Suppressor macrophage (primary cell): ENCODE data around the gene PIEZO2.
"Not testable (repeated sequence)": the region's sequence is repeated elsewhere in the genome, so short reads cannot be mapped to it uniquely, and the experiment has no call there.

Experiments
- DNase-seq, 4 experiments: peaks; one replicate each; pipeline ENCODE4 v3.0.0-alpha.2; 2020 to 2022

The PIEZO2 gene

DNA sequence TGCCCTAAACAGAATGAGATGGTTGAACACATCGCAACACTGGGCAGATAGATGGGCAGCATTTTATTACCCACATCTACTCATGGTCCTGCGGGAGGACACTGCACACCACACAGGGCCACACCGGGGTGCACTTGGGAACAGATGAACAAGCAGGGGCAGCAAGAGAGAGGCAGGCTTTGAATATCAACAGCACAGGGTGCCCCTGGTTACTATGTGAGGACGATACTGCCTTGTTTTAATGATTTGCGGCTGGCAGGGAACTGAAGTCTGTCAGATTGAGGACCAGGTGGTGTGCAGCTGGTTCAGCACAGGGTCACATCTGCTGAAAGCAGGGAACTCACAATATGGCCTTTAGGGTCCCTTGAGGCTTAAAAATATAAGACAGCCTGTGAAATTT lies 195.7 kb downstream of the PIEZO2 start:
- DNase-seq, result no peak

DNA sequence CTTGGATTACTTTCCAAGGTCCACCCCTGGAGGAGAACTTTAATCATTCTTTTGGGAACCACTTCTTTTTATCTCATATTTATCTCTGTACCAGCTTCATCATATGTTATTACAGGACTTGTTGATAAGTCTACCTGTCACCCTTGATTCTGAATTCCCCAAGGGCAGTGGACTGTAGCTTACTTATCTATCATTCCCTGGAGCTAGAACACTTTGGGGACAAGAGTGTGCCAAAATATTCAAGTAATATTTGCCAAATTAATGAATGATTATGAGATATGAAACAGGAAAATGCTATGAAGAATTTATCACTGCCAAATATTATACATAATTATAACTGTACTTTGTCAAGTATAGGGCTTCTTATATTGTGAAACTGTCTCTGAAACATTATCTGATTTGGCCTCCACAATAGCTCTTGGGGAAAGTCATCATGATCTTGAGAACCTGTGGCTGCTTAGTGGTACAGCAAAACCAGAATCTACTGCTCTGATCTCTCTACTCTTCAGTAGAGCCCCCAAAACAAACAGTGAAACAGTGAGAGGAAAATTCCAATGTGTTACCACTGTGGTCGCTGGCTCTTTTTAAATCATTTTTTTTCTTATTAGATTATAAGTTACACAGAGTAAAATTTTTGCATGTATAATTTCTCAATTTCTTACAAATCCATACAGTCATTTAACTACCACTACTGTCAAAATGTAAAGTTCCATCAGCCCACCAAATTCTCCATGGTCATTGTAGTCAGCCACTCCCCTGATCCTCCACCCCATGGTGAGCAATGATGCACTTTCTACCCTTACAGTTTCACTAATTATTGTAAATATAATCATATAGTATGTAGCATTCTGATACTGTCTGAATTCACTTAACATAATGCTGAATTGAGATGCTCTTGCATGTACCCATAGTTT lies 197.5 kb downstream of the PIEZO2 start:
- DNase-seq, result no peak

DNA sequence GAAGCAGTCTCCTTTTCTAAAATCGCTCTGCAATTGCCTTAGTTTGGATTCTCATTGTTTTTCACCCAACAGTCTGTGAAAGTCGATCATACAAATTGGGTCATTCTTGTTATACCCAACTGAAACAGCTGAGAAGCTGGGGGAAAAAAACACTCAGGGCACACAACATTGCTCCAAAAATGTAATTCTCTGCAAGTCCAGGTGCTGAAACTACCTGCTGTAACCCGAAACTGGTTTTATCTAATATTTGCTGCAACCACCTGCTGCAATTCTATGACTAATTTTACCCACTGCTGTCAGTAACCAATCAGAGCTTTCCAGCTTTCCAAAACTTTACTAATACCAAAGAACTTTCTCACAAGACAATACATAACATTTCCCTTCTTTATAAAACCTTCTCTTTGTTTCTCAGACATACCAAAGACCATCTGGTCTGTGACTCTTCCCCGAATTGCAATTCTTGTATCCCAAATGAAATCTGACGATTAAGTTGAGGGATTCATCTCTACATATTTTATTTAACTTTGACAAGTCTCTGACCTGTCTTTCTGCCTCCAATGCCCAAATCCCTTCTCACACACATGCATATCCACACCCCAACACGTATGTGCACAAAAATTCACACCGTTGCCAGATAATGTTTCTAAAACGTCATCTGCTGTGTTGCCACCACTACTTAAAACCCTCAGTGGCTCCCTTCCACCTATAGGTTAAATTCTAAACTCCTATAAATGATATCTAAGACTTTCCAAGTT lies 198.3 kb downstream of the PIEZO2 start:
- no peak for DNase-seq

DNA sequence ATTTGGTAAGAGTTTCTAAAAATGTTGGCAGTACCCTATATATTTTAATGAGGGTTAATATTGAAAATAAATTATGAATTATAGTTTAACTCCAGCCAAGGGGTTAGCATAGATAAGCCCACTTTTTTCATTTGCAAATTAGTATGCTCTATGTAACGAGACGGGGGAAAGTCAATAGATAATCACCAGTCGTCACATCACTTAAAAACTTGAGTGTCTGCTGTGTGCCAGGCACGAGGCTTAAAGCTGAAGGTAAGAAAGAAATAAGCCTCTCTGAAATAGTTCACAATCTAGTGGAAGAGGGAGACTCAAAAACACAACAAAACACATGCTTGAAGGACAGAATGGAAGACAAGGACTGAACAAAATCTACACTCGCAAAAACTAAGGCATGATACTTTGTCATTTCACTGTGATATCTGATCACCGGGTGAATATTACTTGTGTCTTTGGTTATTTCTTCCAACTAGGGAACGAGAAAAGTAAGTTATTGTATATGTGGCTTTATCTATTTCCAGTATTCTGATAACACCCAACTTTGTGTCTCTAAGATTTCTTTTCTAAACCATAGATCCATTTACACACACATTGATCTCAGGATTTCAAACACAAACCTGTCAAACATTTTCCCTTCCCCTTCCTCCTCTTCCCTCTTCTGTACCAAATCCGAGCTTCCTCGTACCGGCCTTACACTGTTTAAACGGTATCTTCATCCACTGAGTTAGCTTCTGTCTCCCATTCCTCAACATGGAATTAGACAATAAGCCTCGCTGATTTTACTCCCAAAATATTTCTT lies 199.1 kb downstream of the PIEZO2 start:
- DNase-seq, result no peak

DNA sequence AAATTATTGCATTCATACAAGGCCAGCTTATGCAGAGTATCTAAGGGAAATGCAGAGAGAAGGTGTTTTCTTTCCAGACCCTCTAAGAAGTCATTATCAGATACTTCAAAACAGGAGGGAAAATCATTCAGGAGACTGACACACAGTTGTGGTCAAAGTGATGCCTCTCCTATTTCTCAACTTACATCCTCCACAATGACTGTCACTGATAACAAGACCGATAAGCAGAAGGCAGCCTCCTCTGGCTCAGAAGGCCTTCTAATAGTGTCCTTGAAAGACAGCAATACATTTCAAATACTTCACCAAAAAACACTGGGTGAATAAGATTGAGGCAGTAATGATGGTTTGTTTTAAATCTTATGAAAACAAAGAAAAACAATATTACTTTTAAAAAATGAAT lies 199.7 kb downstream of the PIEZO2 start:
- no peak for DNase-seq

DNA sequence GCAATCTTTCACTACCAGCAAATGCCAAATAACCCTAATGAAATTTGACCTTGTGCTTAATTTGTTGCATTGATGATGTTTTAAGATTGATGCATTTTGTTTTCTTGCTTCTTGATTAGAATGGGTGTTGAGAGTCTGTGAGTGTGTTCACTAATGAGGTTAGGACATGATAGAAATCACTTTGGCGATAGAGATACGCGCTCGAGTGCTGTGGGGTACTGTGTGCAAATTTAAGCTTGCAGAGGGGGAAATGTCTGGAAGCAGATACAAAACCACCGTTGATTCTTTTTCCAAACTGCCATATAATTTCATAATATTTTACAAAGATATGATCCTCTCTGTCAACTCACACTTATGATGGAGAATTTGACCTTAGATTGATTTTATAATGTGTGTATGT lies 200.9 kb downstream of the PIEZO2 start:
- DNase-seq, result no peak

DNA sequence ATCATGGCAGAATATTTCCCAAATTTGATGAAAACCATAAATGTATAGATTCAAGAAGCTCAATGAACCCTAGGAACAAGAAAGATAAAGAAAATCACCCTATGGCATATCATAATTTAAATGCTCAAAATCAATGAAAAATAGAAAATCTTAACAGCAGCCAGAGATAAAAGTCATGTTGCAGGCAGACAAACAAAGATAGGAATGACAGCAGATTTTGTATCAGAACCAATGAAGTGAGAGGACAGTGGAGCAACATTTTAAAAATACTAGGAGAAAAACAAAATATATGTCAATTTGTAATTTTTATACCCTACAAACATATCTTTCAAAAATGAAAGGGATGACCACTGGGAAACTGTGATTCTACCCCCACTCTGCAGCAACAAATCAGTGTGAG lies 203.3 kb downstream of the PIEZO2 start:
- no peak for DNase-seq

DNA sequence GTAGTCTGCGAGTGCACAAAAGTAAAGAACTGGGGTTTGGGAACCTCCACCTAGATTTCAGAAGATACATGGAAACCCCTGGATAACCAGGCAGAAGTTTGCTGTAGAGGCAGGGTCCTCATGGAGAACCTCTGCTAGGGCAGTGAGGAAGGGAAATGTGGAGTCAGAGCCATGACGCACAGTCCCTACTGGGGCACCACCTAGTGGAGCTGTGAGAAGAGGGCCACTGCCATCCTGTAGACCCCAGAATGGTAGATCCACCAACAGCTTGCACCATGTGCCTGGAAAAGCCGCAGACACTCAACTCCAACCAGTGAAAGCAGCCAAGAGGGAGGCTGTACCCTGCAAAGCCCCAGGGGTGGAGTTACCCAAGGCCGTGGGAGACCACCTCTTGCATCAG lies 206.4 kb downstream of the PIEZO2 start:
- DNase-seq, result no peak

DNA sequence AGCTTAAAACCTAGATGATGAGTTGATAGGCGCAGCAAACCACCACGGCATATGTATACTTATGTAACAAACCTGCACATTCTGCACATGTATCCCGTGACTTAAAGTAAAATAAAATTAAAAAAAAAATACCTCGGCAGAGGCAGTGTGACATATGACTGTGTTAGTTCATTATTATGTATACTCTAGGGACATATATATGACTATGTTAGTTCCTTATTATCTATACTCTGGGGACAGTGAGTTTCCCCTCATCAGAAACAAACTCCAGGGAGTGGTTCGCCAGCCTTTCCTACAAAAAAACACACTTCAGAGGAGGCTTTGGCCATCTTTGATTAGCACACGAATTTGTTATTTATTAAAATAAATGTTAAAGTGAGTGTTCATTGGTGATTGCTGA lies 209.5 kb downstream of the PIEZO2 start:
- DNase-seq, result no peak

DNA sequence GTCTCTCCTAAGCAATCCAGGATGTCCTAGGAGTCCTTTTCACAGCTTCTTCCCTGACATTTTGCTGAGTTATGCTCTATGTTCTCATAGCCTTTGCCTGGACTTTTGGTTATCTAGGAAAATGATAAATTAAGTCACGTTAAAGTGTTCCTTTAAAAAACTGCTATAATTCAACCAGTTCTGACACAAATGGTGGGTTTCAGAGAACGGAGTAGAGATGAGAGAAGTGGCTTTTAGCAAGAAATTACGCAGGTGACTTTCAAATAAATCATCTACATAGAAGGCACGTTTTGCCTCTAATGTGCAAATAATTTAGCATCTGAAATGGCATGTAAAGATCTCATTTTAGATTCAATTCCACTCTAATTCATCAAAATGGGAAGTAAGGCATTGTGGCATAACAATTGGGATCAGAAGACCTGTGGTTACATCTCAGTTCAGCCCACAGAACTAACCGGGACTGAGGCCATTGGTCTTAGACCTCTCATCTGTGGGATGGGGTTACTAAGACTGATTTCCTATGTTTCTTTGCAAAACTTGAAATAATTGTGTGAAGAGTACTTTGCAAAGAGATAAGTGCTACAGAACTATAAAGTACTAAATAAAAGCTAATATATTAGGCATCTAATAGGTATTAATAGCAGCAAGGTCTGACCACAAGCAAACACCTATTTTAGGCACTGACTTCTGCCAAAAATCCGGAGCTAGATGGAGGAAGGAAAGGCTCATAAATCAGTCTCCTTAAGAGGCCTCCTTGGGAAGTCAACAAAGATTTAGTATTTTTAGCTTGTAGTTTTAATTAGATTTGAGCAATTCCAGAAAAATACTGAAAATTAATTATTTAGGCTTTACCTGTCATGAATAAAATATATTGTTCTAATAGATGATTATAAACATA lies 211.4 kb downstream of the PIEZO2 start:
- DNase-seq, result peak; percentile 7 to 49 (median 40)

DNA sequence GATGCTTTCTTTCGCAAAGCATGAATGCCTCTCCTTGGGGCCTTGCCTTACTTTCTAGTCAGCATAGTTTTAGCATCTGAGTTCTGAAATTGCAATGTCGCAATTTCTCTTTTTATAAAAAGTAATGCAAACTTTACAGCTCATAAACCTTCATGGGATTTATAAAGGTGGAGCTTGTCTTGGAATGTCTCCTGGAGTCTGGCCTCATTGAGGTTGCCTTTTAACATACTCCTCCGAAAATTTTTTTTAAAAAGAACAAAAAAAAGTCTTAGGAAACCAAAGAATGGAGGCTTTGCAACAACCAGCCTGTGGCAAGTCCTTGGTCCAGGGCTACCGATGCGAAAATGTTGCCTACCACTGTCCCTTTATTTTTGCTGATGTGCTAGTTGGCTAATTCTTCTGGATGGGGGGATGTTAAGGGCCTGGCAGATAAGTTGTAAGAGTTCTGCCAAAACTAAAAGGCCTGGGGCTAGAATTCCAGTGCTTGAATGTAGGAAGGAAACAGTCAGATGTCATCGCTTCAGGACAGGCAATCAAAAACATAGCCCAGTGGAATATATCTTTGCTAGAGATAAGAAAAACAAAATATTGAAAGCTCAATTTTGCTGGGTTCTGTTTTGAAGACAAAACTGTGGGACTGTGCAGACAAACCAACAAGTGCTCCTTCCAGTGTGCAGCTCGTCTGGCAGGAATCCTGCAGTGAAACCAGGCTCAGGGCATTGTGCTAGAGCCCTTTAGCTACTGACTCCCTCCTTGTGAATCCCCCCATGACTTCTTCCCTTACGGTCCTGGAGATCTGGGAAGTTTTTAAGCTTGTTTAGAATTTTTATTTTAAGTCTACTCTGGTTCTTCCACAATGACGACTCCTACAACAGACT lies 213.0 kb downstream of the PIEZO2 start:
- DNase-seq, result no peak

DNA sequence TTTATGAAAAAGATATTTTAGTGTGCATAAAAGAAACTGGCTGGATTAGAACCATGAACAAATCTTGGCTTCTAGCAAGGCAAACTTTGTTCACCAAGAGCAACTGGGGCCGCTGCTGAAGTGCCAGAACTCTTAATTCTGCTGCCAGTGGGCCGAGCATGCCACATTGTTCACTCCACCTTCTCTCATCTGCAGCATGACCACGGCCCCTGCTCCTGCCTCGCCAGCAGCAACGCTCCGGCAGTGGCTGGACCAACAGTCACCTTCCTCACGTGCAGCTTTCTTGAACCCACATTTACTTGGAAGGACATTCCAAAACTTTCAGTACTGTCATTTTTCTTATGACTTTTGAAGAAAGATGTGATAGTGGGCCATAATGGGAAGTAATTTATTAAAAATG lies 213.8 kb downstream of the PIEZO2 start:
- no peak for DNase-seq

DNA sequence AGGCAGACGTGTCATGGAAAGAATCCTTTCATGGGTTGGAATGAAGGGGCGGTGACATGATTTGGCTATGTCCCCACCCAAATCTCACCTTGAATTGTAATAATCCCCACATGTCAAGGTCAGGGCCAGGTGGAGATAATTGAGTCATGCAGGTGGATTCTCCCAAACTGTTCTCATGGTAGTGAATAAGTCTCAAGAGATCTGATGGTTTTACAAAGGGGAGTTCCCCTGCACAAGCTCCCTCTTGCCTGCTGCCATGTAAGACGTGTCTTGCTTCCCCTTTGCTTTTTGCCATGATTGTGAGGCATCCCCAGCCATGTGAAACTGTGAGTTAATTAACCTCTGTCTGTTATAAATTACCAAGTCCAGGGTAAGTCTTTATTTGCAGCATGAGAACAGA lies 215.7 kb downstream of the PIEZO2 start:
- not testable (repeated sequence) for DNase-seq

DNA sequence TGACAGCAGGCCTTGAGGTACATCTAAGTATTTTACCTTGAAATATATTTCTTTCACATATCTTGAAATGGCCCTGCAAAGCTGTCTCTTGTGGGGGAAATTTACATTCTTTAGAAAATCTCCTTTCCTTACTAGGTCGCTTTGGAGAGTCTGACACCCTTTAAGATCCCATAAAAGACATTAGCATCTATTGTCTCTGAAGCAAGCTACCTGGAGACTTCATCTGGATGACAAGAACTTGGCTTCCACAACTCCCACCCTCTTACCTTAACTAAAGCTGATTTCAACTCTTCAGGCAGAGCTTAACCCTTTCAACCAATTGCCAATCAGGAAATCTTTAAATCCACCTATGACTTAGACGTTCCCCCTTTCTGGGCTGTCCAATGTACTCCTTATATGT lies 219.3 kb downstream of the PIEZO2 start:
- no peak for DNase-seq

DNA sequence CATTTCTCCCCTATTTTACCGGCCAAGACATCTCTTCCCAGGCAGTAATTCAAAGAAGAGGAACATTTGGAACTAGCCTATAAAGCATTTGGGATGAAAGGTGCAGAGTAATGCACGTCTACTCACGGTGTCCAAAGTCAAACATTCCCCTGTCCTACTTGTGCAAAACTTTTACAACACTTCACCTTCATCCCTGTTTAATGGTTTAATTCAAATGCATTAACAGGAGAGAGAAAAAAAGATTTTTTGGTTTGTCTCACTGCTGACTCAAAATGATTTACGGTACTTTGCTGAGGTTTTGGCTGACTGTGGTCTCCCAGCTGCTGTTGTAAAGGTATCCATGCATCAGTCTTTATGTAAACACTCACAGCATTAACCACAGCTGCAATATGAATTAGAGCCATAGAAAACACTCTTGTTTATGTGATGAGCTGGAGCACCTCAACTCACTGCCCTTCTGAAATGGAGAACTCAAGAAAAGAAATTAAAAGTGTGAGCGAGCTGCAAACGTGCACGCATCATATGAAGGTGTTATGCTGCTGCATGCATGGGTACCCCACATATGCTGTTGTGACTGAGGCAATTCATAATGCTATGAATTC lies 220.5 kb downstream of the PIEZO2 start:
- DNase-seq, result no peak

DNA sequence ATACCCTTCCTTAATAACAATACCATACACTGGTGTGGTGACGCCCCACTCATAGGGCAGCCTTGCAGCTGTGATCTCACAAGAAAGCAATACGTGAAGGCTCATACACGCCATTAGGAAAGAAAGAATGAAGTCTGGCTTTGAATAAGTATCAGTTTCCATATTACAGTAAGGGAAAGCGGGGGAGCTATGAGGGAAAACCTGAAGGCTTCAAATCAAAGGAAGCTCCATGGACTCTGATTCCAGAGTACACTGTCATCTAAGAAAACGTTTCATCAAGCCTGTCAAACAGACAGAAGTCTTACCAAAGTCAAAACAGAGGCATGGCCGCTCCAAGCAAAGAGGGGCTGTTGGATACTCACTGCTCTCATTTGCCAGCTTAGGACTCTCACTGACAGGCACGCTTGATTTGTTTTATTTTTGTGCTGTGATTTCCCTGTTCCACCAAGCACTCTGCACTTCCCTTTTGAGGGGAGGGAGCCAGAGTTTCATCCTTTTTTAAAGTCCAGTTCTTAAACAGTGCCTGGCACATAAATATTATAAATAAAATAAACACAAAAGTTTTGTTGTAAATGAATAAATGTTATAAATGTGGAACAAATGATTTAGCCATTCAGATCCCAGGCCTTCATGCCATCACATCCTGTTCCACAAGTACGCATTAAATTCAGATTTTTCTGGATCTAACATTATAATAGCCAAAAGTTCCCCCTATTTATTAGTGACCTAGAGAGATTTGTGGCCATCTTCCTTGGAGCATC lies 221.2 kb downstream of the PIEZO2 start:
- no peak for DNase-seq

DNA sequence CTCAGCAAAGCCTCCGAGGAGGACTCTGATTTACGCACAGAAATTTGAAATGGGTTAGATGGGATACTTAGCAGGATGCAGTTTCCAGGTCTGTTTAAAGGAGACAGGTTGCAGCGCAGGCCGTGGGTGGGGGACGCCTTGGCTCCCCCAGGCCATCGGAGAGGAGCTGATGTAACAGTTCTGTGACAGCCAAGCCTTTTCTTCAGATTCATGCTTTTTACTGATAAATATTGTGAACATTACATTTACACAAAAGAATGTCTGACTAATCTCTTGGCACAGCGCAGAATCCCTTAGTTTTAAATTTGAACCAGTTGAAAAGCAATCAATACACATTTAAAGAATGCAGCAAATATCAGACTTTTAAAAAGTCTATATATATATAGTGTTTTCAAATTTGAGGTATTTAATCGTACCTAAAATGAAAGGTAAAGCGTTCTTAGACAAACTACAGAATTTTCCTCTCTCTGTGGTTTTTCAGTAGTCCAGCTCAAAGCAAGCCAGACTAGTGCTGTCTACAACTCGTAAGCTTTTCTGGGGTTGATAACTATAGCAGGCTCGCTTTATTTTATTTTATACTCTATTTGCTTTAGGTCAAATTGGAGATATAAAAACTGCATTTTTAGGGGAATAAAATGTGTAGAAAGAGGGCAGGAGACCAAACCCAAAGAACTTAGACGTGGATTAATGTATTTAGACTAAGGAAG lies 221.9 kb downstream of the PIEZO2 start:
- no peak for DNase-seq

DNA sequence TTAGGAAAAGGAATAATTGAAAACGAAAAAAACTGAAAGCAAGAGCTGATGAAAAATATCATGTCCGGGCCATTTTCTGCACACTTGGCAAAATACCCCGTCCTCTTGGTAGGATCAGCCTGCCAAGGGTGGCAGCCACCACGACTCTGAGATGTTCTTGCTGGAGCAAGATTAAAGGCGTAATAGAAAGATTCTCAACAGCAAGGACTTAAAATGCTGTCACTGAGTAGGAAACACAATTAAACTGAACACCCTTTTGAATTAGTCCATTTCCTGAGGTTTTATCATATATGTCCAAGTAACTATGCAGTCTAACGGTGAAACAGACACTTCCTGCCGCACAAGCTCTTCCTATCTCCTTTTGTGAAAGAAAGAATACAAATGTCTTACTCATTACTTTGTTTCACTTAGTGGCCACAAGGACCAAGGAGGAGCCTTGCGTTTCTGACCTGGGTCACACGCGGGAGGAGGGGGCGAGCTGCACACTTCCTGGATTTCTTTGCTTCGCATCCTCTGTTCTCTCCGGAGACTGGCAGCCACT lies 222.7 kb downstream of the PIEZO2 start:
- peak in 3 of 4 experiments; percentile 1 to 23 (median 3) for DNase-seq

DNA sequence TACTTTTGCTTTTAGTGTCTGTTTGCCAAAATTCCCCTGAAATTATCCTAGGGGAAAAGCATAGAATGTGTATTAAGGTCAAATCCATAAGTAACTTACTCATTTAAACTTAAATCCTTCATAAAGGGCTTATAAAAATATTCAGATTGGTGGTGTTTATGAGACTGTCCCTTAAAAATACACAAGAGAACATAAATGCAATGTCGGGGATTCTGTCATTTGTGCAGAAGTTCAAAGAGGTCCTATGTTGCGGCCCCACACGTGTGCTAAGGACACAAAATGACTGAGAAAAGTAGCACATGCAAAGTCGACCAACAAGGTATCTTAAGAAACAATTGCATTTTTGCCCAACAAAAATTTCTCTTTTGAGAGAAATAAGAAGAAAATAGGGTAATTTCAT lies 225.1 kb downstream of the PIEZO2 start:
- no peak for DNase-seq
